ENCODE data around the gene TRAM2. TPM values are rescaled to one million over a fixed set of nuclear protein-coding genes. Genes with fewer than 3 reads are reported as not detected.

The TRAM2 gene
- total and polyA plus RNA-seq, 2 of the 13 experiments (the other 11 are each of a cell fraction or from before 2014, with no cell fraction given): 49.1 to 72.5 TPM

DNA sequence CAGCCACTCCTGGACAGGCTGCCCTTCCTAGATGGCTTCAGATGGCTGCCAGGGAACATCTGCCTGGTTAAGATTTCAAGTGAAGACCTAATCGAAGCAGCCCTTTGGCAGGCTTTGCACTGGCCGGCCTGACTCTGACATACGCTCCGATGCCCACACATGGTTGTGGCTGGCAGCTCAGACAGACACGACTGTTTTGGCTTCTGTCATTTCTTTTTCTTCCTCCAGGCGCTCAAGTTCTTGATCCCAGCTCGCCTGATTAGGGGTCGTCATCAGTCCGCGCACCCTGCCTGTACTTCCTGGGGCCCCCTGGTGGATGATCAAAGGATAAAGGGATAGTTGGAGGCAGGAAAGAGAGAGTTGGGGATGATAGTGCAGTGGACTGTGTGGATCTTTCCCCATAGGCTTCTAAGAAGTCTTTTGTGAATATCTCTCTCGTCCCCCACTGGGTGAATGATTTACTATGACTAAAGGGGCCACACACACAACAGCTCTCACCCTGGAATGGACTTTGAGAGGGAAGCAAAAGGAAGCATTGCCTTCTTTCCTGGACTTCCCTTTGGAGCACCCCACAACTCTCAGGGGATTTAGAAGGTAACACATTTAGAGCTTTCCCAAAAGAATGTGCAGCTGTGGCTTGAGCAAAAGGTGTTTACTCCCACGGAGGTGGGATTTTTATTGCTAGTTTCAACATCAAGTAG is 21.4 kb upstream of the TRAM2 start (continued):
- TF ChIP-seq, protein P1, sequence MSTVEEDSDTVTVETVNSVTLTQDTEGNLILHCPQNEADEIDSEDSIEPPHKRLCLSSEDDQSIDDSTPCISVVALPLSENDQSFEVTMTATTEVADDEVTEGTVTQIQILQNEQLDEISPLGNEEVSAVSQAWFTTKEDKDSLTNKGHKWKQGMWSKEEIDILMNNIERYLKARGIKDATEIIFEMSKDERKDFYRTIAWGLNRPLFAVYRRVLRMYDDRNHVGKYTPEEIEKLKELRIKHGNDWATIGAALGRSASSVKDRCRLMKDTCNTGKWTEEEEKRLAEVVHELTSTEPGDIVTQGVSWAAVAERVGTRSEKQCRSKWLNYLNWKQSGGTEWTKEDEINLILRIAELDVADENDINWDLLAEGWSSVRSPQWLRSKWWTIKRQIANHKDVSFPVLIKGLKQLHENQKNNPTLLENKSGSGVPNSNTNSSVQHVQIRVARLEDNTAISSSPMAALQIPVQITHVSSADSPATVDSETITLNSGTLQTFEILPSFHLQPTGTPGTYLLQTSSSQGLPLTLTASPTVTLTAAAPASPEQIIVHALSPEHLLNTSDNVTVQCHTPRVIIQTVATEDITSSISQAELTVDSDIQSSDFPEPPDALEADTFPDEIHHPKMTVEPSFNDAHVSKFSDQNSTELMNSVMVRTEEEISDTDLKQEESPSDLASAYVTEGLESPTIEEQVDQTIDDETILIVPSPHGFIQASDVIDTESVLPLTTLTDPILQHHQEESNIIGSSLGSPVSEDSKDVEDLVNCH (CRISPR knock-in tag; IDR thresholded peaks at IDR 0.05): peak; percentile 78; the same call in 1 of the 2 replicates
- TF ChIP-seq, protein P2, sequence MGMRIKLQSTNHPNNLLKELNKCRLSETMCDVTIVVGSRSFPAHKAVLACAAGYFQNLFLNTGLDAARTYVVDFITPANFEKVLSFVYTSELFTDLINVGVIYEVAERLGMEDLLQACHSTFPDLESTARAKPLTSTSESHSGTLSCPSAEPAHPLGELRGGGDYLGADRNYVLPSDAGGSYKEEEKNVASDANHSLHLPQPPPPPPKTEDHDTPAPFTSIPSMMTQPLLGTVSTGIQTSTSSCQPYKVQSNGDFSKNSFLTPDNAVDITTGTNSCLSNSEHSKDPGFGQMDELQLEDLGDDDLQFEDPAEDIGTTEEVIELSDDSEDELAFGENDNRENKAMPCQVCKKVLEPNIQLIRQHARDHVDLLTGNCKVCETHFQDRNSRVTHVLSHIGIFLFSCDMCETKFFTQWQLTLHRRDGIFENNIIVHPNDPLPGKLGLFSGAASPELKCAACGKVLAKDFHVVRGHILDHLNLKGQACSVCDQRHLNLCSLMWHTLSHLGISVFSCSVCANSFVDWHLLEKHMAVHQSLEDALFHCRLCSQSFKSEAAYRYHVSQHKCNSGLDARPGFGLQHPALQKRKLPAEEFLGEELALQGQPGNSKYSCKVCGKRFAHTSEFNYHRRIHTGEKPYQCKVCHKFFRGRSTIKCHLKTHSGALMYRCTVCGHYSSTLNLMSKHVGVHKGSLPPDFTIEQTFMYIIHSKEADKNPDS (CRISPR knock-in tag; IDR thresholded peaks at IDR 0.05): no peak
- TF ChIP-seq, protein P3, sequence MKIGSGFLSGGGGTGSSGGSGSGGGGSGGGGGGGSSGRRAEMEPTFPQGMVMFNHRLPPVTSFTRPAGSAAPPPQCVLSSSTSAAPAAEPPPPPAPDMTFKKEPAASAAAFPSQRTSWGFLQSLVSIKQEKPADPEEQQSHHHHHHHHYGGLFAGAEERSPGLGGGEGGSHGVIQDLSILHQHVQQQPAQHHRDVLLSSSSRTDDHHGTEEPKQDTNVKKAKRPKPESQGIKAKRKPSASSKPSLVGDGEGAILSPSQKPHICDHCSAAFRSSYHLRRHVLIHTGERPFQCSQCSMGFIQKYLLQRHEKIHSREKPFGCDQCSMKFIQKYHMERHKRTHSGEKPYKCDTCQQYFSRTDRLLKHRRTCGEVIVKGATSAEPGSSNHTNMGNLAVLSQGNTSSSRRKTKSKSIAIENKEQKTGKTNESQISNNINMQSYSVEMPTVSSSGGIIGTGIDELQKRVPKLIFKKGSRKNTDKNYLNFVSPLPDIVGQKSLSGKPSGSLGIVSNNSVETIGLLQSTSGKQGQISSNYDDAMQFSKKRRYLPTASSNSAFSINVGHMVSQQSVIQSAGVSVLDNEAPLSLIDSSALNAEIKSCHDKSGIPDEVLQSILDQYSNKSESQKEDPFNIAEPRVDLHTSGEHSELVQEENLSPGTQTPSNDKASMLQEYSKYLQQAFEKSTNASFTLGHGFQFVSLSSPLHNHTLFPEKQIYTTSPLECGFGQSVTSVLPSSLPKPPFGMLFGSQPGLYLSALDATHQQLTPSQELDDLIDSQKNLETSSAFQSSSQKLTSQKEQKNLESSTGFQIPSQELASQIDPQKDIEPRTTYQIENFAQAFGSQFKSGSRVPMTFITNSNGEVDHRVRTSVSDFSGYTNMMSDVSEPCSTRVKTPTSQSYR (CRISPR knock-in tag; IDR thresholded peaks at IDR 0.05; ENCODE audit: borderline replicate concordance): peak; percentile 80
- TF ChIP-seq, protein P4, sequence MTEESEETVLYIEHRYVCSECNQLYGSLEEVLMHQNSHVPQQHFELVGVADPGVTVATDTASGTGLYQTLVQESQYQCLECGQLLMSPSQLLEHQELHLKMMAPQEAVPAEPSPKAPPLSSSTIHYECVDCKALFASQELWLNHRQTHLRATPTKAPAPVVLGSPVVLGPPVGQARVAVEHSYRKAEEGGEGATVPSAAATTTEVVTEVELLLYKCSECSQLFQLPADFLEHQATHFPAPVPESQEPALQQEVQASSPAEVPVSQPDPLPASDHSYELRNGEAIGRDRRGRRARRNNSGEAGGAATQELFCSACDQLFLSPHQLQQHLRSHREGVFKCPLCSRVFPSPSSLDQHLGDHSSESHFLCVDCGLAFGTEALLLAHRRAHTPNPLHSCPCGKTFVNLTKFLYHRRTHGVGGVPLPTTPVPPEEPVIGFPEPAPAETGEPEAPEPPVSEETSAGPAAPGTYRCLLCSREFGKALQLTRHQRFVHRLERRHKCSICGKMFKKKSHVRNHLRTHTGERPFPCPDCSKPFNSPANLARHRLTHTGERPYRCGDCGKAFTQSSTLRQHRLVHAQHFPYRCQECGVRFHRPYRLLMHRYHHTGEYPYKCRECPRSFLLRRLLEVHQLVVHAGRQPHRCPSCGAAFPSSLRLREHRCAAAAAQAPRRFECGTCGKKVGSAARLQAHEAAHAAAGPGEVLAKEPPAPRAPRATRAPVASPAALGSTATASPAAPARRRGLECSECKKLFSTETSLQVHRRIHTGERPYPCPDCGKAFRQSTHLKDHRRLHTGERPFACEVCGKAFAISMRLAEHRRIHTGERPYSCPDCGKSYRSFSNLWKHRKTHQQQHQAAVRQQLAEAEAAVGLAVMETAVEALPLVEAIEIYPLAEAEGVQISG (CRISPR knock-in tag; IDR thresholded peaks at IDR 0.05): peak; percentile 75
- TF ChIP-seq CCDC6 (CRISPR knock-in tag; IDR thresholded peaks at IDR 0.05): 0 out of 2 replicates have a peak, but pooled peaks have one; percentile 53
- TF ChIP-seq, protein P5, sequence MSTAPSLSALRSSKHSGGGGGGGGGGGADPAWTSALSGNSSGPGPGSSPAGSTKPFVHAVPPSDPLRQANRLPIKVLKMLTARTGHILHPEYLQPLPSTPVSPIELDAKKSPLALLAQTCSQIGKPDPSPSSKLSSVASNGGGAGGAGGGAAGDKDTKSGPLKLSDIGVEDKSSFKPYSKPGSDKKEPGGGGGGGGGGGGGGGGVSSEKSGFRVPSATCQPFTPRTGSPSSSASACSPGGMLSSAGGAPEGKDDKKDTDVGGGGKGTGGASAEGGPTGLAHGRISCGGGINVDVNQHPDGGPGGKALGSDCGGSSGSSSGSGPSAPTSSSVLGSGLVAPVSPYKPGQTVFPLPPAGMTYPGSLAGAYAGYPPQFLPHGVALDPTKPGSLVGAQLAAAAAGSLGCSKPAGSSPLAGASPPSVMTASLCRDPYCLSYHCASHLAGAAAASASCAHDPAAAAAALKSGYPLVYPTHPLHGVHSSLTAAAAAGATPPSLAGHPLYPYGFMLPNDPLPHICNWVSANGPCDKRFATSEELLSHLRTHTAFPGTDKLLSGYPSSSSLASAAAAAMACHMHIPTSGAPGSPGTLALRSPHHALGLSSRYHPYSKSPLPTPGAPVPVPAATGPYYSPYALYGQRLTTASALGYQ (CRISPR knock-in tag; IDR thresholded peaks at IDR 0.05): peak; percentile 90; the same call in 1 of the 2 replicates
- 0 out of 2 replicates have a peak, but pooled peaks have one; percentile 77 for TF ChIP-seq ZNF256 (CRISPR knock-in tag; conservative IDR thresholded peaks at IDR 0.05)
- TF ChIP-seq GATAD1 (CRISPR knock-in tag; IDR thresholded peaks at IDR 0.05): peak; percentile 86
- TF ChIP-seq CHD4 (IDR thresholded peaks at IDR 0.05; ENCODE audit: borderline replicate concordance, low read length): no peak
- TF ChIP-seq ZNF616 (CRISPR knock-in tag; IDR thresholded peaks at IDR 0.05; ENCODE audit: low read depth): no peak
- TF ChIP-seq ZFP37 (CRISPR knock-in tag; IDR thresholded peaks at IDR 0.05; ENCODE audit: borderline replicate concordance): peak; percentile 83; the same call in 1 of the 2 replicates
- TF ChIP-seq ZNF441 (CRISPR knock-in tag; IDR thresholded peaks at IDR 0.05; ENCODE audit: borderline replicate concordance): peak; percentile 75
- no peak for TF ChIP-seq ZNF101 (CRISPR knock-in tag; IDR thresholded peaks at IDR 0.05; ENCODE audit: borderline replicate concordance, low read depth)
- peak; percentile 61; the same call in 1 of the 2 replicates for TF ChIP-seq KDM5A (IDR thresholded peaks at IDR 0.05; ENCODE audit: borderline replicate concordance, low read length)

Measured in HepG2 (cell line).